GM12874 (cell line): Measurements from ENCODE around the gene FAM118A.

ENCODE experiments used
- CTCF ChIP-seq: IDR thresholded peaks from 2 replicates; pipeline ENCODE4 v1.5.1; 2011; ENCODE audit warnings: low read depth, mild to moderate bottlenecking, control low read depth, low read length, moderate library complexity; ENCODE audit not compliant: insufficient read depth

The FAM118A gene

GRCh38 chr22:45332001-45332400 is 22.3 kb downstream of the FAM118A start:
- TF ChIP-seq CTCF = no peak

DNA sequence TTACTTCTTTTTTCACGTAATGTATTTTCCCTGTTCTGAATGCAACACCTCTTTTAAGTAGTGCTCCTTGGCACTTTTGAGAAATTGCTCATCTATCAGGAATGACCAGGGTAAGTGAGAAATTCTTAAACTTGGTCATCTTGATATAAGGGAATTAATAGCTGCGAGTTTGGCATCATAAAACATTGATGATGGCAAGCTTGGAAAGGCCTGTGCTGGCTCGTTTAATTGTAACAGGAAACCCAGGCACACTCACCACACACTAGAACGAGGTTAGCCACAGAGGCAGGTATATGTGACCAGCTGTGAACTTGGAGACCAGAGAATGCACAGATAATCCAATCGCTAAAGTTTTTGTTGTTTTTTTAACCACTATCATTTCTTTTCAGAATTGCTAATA is 24.3 kb downstream of the FAM118A start:
- TF ChIP-seq CTCF = no peak

DNA sequence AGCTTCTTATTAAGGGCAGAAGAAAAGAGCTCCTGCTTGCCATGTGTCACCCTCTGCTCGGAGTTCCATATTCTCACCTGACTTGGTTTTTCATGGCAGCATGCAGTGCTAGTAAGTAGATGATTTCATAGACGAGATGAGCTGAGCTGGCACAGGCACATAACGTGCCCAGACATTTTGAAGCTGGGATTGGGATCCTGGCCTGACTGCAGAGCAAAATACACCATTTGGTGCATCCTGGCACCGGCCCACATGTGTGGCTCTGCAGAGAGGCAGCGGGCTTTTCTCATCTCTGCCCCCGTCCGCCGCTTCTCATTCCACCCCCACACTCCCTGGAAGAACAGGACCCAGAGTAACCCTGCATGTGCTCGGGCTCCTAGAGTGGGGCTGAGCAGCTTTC is 24.8 kb downstream of the FAM118A start:
- TF ChIP-seq CTCF = no peak

- TF ChIP-seq CTCF = no peak
Observed at GRCh38 chr22:45335021-45335818, 25.5 kb downstream of the FAM118A start.

GRCh38 chr22:45335854-45336522 is 26.3 kb downstream of the FAM118A start:
- no peak for TF ChIP-seq CTCF

DNA sequence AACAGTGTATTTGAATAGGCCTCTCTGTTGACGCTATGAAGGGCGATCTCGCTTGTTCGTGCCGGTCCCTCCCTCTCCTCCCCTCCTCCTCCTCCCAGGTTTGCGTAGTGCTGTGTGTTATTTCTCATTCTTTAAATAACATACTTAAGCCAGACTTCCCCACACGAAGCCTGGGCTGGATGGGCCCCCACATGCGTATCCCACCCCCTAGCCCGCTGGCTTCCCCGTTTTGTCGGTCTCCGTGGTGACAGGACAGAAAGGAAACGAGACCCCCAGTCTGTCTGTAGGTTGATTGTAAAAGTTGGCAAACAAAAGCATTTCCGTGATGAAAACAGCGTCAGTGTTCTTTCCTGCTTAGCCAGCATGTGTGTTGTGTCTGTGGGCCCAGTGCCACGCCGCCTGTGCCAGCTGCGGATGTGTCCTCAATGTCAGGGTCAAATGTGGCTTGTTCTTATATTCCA is 27.3 kb downstream of the FAM118A start:
- no peak for TF ChIP-seq CTCF

- TF ChIP-seq CTCF = no peak
Observed at GRCh38 chr22:45337536-45337935, 27.8 kb downstream of the FAM118A start.
